Stimulated activated naive B cell treated with anti-CD40 and anti-IgM and Interleukin-4, amounts not matched to agents 10 μg/mL and 1 μg/mL and 100 μg/mL, for 72 hours (primary cell): ENCODE data around the gene TRMT112.
"Not testable (repeated sequence)": the region's sequence is repeated elsewhere in the genome, so short reads cannot be mapped to it uniquely, and the experiment has no call there.

Experiments
- ATAC-seq, 2 donors: fragments of 150-1000 bp; cut with Tn5 transposase; replicated peaks; 2 replicates each; pipeline ENCODE4 v1.10.0; 2021; ENCODE audit warnings: moderate library complexity in 1 of 2
- DNase-seq: peaks from one replicate; pipeline ENCODE4 v3.0.0; 2021
- H3K27ac Mint-ChIP-seq: one replicate; pipeline ENCODE4 v1.8.0; 2022; ENCODE audit warnings: mild to moderate bottlenecking, mixed read lengths
- H3K27me3 Mint-ChIP-seq, 2 donors: one replicate each; pipeline ENCODE4 v1.8.0; 2022; ENCODE audit warnings: mixed read lengths in 2 of 2
- H3K36me3 Mint-ChIP-seq, 2 donors: one replicate each; pipeline ENCODE4 v1.8.0; 2022; ENCODE audit warnings: mixed read lengths in 2 of 2, mild to moderate bottlenecking in 1 of 2
- H3K4me1 Mint-ChIP-seq, 2 donors: one replicate each; pipeline ENCODE4 v1.8.0; 2022; ENCODE audit warnings: mixed read lengths in 2 of 2, mild to moderate bottlenecking in 1 of 2
- H3K4me3 Mint-ChIP-seq, 2 donors: one replicate each; pipeline ENCODE4 v1.8.0; 2022; ENCODE audit warnings: mild to moderate bottlenecking in 2 of 2, mixed read lengths in 2 of 2, moderate library complexity in 1 of 2
- H3K9me3 Mint-ChIP-seq, 2 donors: one replicate each; pipeline ENCODE4 v1.8.0; 2022; ENCODE audit warnings: mixed read lengths in 2 of 2, mild to moderate bottlenecking in 1 of 2

Gene TRMT112

GRCh38 chr11:64330888-64331287, 13.5 kb upstream of the TRMT112 start:
- Mint-ChIP-seq H3K4me3 (no peak overlapping the region), H3K36me3 (peaks cover 3 to 5% of the 10 kb centered on the region in 2 donors), H3K9me3 (peaks cover 0 to 2% of the 10 kb centered on the region in 2 donors), H3K4me1 (peaks cover 23 to 32% of the 10 kb centered on the region in 2 donors), H3K27me3 (no peaks in the 10 kb centered on the region), H3K27ac (no peak overlapping the region)
- ATAC-seq (no peak), DNase-seq (no peak)

- DNase-seq (no peak), ATAC-seq (no peak)
- peaks cover 2 to 4% of the 10 kb centered on the region in 2 donors for H3K36me3 Mint-ChIP-seq
- no peak overlapping the region for H3K27ac Mint-ChIP-seq
- no peaks in the 10 kb centered on the region for H3K27me3 Mint-ChIP-seq
- peaks cover 0 to 2% of the 10 kb centered on the region in 2 donors for H3K9me3 Mint-ChIP-seq
- no peak overlapping the region for H3K4me3 Mint-ChIP-seq
- peaks cover 10 to 18% of the 10 kb centered on the region in 2 donors for H3K4me1 Mint-ChIP-seq
Measured at GRCh38 chr11:64327993-64328392, 10.6 kb upstream of the TRMT112 start.

GRCh38 chr11:64327375-64327774, 10.0 kb upstream of the TRMT112 start:
- ATAC-seq (no peak), DNase-seq (no peak)
- Mint-ChIP-seq H3K4me3 (no peak overlapping the region), H3K27ac (no peak overlapping the region), H3K36me3 (peaks cover 4 to 5% of the 10 kb centered on the region in 2 donors), H3K27me3 (no peaks in the 10 kb centered on the region), H3K9me3 (peaks cover 0 to 2% of the 10 kb centered on the region in 2 donors), H3K4me1 (peaks cover 10 to 18% of the 10 kb centered on the region in 2 donors)

- H3K27me3 Mint-ChIP-seq, result no peaks in the 10 kb centered on the region
- no peak overlapping the region for H3K4me3 Mint-ChIP-seq
- no peak overlapping the region for H3K27ac Mint-ChIP-seq
- H3K9me3 Mint-ChIP-seq, result peaks cover 0 to 2% of the 10 kb centered on the region in 2 donors
- peaks cover 9 to 11% of the 10 kb centered on the region in 2 donors for H3K4me1 Mint-ChIP-seq
- no peak for DNase-seq
- H3K36me3 Mint-ChIP-seq, result peaks cover 24 to 30% of the 10 kb centered on the region in 2 donors
- ATAC-seq, result no peak
Measured at GRCh38 chr11:64324692-64325469, 7.5 kb upstream of the TRMT112 start.

- H3K4me3 Mint-ChIP-seq, ATAC-seq, H3K27me3 Mint-ChIP-seq, H3K9me3 Mint-ChIP-seq, DNase-seq, H3K27ac Mint-ChIP-seq: not testable (repeated sequence)
- peaks cover 15 to 20% of the 10 kb centered on the region in 2 donors for H3K4me1 Mint-ChIP-seq
- H3K36me3 Mint-ChIP-seq, result peaks cover 32 to 38% of the 10 kb centered on the region in 2 donors
Measured at GRCh38 chr11:64323984-64324383, 6.6 kb upstream of the TRMT112 start.

GRCh38 chr11:64323373-64323772, 6.0 kb upstream of the TRMT112 start:
- no peak for ATAC-seq
- H3K9me3 Mint-ChIP-seq, result peaks cover 0 to 2% of the 10 kb centered on the region in 2 donors
- peaks cover 33 to 41% of the 10 kb centered on the region in 2 donors for H3K36me3 Mint-ChIP-seq
- H3K27ac Mint-ChIP-seq, result no peak overlapping the region
- H3K27me3 Mint-ChIP-seq, result no peaks in the 10 kb centered on the region
- no peak for DNase-seq
- peaks cover 16 to 25% of the 10 kb centered on the region in 2 donors for H3K4me1 Mint-ChIP-seq
- H3K4me3 Mint-ChIP-seq, result no peak overlapping the region

- ATAC-seq (no peak), DNase-seq (no peak)
- Mint-ChIP-seq H3K4me1 (peaks cover 18 to 30% of the 10 kb centered on the region in 2 donors), H3K9me3 (peaks cover 0 to 2% of the 10 kb centered on the region in 2 donors), H3K27ac (no peak overlapping the region), H3K27me3 (no peaks in the 10 kb centered on the region), H3K36me3 (peaks cover 37 to 41% of the 10 kb centered on the region in 2 donors), H3K4me3 (no peak overlapping the region)
Measured at GRCh38 chr11:64322925-64323260, 5.5 kb upstream of the TRMT112 start.

- peaks cover 47 to 49% of the 10 kb centered on the region in 2 donors for H3K36me3 Mint-ChIP-seq
- H3K9me3 Mint-ChIP-seq, result no peaks in the 10 kb centered on the region
- no peak for ATAC-seq
- no peak overlapping the region for H3K27ac Mint-ChIP-seq
- no peak overlapping the region for H3K4me3 Mint-ChIP-seq
- H3K4me1 Mint-ChIP-seq, result peaks cover 24 to 42% of the 10 kb centered on the region in 2 donors
- no peak for DNase-seq
- H3K27me3 Mint-ChIP-seq, result no peaks in the 10 kb centered on the region
Measured at GRCh38 chr11:64321533-64321932, 4.2 kb upstream of the TRMT112 start.

- Mint-ChIP-seq H3K36me3 (peaks cover 51 to 53% of the 10 kb centered on the region in 2 donors), H3K27me3 (no peaks in the 10 kb centered on the region), H3K9me3 (no peaks in the 10 kb centered on the region), H3K4me1 (peaks cover 28 to 47% of the 10 kb centered on the region in 2 donors), H3K4me3 (no peak overlapping the region), H3K27ac (no peak overlapping the region)
- ATAC-seq, result no peak
- no peak for DNase-seq
Measured at GRCh38 chr11:64321026-64321425, 3.7 kb upstream of the TRMT112 start.

- Mint-ChIP-seq H3K9me3 (no peaks in the 10 kb centered on the region), H3K36me3 (peaks cover 51 to 53% of the 10 kb centered on the region in 2 donors), H3K4me3 (no peak overlapping the region), H3K27ac (no peak overlapping the region), H3K4me1 (peaks cover 28 to 49% of the 10 kb centered on the region in 2 donors), H3K27me3 (no peaks in the 10 kb centered on the region)
- ATAC-seq (no peak), DNase-seq (no peak)
Measured at GRCh38 chr11:64320556-64320955, 3.2 kb upstream of the TRMT112 start.

GRCh38 chr11:64318766-64319761, 1.7 kb upstream of the TRMT112 start:
- H3K36me3 Mint-ChIP-seq, result peaks cover 55 to 58% of the 10 kb centered on the region in 2 donors

GRCh38 chr11:64317961-64318765, 804 bp upstream of the TRMT112 start, which contains the start of gene PRDX5:
Gene PRDX5 (plus strand): TSS chr11:64318121. CDS start chr11:64318216, 95 bp downstream.
- DNase-seq, result peak; percentile 97
- peak within 1 kb of the TSS; percentile 94 to 96 for H3K4me3 Mint-ChIP-seq
- H3K4me1 Mint-ChIP-seq, result peaks cover 35 to 62% of the 10 kb centered on the region in 2 donors
- no peaks in the 10 kb centered on the region for H3K27me3 Mint-ChIP-seq
- peak; percentile 79 to 86 for ATAC-seq
- H3K27ac Mint-ChIP-seq, result peak within 1 kb of the TSS; percentile 100
- H3K36me3 Mint-ChIP-seq, result peaks cover 54 to 57% of the 10 kb centered on the region in 2 donors
- no peaks in the 10 kb centered on the region for H3K9me3 Mint-ChIP-seq

More at GRCh38 chr11:64318766-64319761, 1.7 kb upstream of the TRMT112 start:
- Mint-ChIP-seq H3K27me3 (no peaks in the 10 kb centered on the region), H3K4me3 (peak overlapping the region; percentile 94 to 96), H3K9me3 (no peaks in the 10 kb centered on the region), H3K4me1 (peaks cover 34 to 61% of the 10 kb centered on the region in 2 donors), H3K27ac (peak overlapping the region; percentile 94)
- no peak for DNase-seq
- no peak for ATAC-seq

GRCh38 chr11:64316672-64317324, 561 bp downstream of the TRMT112 start:
- peaks cover 55 to 61% of the 10 kb centered on the region in 2 donors for H3K36me3 Mint-ChIP-seq
- H3K27me3 Mint-ChIP-seq, result no peaks in the 10 kb centered on the region
- H3K27ac Mint-ChIP-seq, result peak overlapping the region; percentile 100
- peak overlapping the region; percentile 94 to 96 for H3K4me3 Mint-ChIP-seq
- H3K4me1 Mint-ChIP-seq, result peaks cover 42 to 72% of the 10 kb centered on the region in 2 donors
- no peak for DNase-seq
- ATAC-seq, result peak; percentile 2 to 15
- no peaks in the 10 kb centered on the region for H3K9me3 Mint-ChIP-seq
